NCI-H146 treated with DMSO at 0.1 percent for 48 hours (cell line): ENCODE results near the gene SIPA1L3.

Experiments
- DNase-seq: peaks from one replicate; lab custom pipeline; 2025; ENCODE audit not compliant: unreplicated experiment; lab: John Stamatoyannopoulos, UW

SIPA1L3 gene

GRCh38 chr19:38142176-38143035 is 235.4 kb downstream of the SIPA1L3 start:
- DNase-seq, result peak; percentile 35

DNA sequence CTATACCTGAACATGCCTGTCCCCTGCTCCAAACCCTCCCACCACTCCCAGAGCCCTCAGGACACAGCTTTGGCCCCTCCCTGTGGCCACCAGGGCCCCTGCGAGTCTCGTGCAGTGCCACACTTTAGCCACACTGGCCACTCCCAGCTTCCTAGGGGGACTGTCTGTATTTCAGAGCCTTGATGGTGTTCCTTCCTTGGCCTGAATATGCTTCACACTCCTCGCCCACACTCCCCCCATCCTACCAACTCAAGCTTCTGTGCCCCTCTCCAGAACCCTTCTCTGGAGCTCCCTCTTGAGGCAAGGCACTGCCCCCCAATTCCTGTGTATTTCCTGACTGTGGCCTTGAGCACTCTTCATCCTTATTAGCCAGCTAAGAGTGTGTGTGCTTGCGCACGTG is 236.8 kb downstream of the SIPA1L3 start:
- DNase-seq, result no peak

DNA sequence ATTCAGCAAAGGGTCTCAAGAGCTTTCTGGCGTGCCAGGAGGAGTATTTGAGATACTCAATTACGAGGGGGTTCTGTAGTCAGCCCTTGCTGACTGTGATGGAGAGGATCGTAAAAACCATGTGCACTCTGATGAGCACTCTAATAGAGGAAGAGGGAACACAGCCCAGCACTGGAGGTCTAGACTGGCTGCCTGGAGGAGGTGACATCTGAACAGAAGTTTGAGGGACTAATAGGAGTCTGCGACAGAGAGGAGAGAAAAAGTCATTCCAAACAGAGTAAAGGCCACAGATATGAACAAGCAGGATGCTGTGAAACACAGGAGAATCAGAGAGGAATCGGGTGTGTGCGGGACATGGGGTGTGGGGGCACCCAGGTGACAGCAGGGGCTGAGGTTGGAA is 237.7 kb downstream of the SIPA1L3 start:
- DNase-seq, result no peak

- no peak for DNase-seq
Observed at GRCh38 chr19:38145623-38146022, 238.6 kb downstream of the SIPA1L3 start.

GRCh38 chr19:38148337-38148736 is 241.3 kb downstream of the SIPA1L3 start:
- DNase-seq, result no peak

DNA sequence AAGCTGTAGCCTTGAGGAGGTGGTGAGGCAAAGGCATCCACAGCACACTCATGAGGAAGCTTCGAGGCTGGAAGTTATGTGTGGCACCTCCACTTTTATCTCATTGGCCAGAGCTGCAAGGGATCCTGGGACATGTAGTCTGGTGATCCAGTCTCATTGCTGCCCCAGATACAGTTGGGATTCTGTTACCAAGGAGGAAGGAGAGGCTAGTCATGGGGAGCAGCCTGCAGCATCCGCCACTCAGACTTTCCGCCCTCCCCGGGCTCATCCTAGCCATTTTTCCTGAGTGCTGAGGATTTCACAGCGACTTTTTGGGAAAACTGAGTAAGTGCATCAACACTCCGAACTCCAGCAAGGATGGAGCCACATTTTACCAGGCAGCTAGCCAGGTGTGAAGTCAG is 242.7 kb downstream of the SIPA1L3 start:
- no peak for DNase-seq

DNA sequence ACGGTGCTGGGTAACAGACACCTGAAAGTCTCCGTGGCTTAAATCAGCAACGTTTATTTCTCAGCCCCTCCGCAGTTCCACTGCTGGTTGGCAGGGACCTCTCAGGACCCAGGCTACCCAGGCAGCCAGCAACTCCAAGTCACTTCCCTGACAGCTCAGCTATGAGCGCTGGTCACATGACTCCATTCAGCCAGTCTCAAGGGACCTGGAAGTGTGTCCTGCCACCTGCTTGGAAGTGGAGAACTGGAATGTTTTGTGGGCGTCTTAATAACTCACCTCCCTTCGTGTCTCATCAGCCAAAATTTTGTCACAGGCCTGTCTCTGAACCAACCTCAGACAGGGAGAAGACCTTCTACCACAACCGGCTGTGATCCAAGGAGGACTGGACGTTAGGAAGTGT is 244.2 kb downstream of the SIPA1L3 start:
- no peak for DNase-seq

GRCh38 chr19:38152461-38153379 is 245.7 kb downstream of the SIPA1L3 start:
- DNase-seq, result no peak

DNA sequence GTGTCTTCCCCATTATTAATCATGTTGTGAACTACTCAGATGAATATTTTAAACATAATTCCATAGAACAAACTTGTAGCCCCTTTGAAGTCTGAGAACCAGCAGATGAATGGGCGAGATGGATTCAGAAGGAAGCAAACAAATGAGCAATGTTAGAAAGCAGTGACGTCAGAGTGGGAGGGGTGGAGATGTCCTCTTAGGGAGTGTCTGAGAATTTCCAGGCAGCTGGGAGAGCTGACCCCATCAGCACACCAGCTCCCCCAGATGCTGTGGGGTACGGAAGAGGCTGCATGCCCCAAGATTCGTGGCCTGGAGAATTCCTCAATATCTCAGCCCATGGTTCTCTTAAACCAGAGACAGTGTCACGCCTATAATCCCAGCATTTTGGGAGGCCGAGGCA is 248.4 kb downstream of the SIPA1L3 start:
- DNase-seq, result no peak

DNA sequence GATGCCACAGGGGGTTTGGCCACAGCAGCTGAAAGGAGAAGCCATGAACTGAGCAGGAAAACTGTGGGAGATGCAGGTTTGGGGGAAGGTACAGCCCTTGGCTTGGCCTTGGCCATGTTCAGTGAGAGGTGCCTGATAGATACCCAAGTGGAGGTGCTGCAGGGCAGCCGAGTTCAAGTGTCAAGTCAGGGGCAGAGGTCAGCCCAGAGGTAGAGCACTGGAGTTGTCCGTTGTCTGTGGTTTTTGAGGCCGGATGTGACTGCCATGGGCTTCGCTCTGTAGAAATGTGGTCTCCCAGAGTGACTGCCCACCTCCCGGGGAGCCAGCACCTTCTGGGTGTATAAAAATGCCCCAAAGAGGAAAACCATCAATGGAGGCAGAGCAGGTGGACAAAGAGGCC is 251.7 kb downstream of the SIPA1L3 start:
- DNase-seq, result no peak

DNA sequence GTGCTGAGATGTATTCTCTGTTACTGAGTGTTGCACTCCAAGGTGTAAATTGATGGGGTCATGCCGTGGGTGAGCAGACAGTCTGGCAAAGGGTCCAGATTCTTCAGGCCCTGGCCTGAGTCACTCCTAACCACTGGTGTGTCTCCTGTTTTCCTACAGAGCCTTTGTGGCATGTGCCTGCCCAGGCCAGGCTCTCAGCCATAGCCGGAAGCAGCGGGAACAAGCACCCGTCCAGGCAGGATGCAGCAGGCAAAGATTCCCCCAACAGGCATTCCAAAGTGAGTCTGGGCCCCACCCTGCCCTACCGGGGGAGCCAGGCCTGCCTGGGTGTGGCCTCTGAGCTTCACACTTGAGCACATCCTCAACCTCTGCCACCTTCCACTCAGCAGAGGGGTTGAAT is 255.1 kb downstream of the SIPA1L3 start:
- DNase-seq, result no peak

- no peak for DNase-seq
Observed at GRCh38 chr19:38162632-38163031, 255.6 kb downstream of the SIPA1L3 start.

GRCh38 chr19:38163419-38164290 is 256.6 kb downstream of the SIPA1L3 start:
- no peak for DNase-seq

DNA sequence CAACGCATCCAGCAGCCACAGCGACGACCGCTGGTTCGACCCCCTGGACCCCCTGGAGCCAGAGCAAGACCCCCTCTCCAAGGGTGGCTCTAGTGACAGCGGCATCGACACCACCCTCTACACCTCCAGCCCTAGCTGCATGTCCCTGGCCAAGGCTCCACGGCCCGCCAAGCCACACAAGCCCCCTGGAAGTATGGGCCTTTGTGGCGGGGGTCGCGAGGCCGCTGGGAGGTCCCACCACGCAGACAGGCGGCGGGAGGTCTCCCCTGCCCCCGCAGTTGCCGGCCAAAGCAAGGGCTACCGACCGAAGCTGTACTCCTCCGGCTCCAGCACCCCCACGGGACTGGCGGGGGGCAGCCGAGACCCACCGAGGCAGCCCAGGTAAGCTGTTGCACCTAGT is 257.5 kb downstream of the SIPA1L3 start:
- DNase-seq, result no peak

DNA sequence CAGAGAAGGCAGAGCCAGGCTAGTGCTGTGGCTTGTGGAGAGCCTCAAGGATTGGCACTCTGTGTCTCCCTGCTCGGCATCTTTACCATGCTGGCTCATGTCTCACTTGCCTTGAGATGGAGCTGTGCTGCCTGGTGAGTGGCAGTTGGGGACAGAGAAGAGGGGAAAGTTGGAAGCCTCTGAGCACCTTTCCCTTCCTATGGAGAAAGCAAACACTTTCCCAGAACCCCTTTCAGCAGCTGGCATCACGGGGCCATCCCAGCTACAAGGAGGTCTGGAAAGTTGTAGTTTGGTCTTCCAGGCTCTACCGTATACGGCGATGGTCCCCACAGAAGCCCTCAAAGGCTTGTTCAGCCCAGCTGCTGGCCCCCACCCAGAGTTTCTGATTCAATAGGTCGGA is 258.3 kb downstream of the SIPA1L3 start:
- DNase-seq, result no peak

GRCh38 chr19:38168637-38169036 is 261.6 kb downstream of the SIPA1L3 start:
- DNase-seq, result no peak

GRCh38 chr19:38170334-38170733 is 263.3 kb downstream of the SIPA1L3 start:
- DNase-seq, result peak; percentile 73

- no peak for DNase-seq
Observed at GRCh38 chr19:38172001-38172400, 265.0 kb downstream of the SIPA1L3 start.

GRCh38 chr19:38173291-38174041 is 266.5 kb downstream of the SIPA1L3 start:
- DNase-seq, result no peak

- DNase-seq, result no peak
Observed at GRCh38 chr19:38175422-38175821, 268.4 kb downstream of the SIPA1L3 start.
